HEK293T (cell line): Measurements from ENCODE around the gene LGMN.

Experiments used
- CTCF ChIA-PET: fragments of 350-600 bp; formaldehyde crosslinking; extraction: SDS; loops from one replicate; lab custom pipeline; 2021; ENCODE audit warnings: antibody characterized with exemption, inconsistent platforms; lab: Yijun Ruan, JAX
- POLR2A ChIA-PET: fragments of 350-600 bp; formaldehyde crosslinking; extraction: SDS; loops from one replicate; lab custom pipeline; 2020; ENCODE audit warnings: antibody characterized with exemption, inconsistent platforms; lab: Yijun Ruan, JAX
- DNase-seq: peaks from one replicate; pipeline ENCODE4 v3.0.0; 2012; ENCODE audit warnings: mixed read lengths; ENCODE audit errors: extremely low spot score
- ARNT ChIP-seq: fragments of 450-650 bp; IDR thresholded peaks from 2 replicates; pipeline ENCODE4 v1.6.1; 2017; ENCODE audit warnings: mild to moderate bottlenecking
- BHLHE40 ChIP-seq: fragments of 450-650 bp; IDR thresholded peaks from 2 replicates; pipeline ENCODE4 v1.6.1; 2016; ENCODE audit warnings: mild to moderate bottlenecking, moderate library complexity, borderline replicate concordance
- CTBP1 ChIP-seq: fragments of 450-650 bp; IDR thresholded peaks from 2 replicates; pipeline ENCODE4 v1.6.1; 2016; ENCODE audit warnings: borderline replicate concordance
- ELF4 ChIP-seq: fragments of 450-650 bp; IDR thresholded peaks from 2 replicates; pipeline ENCODE4 v1.6.1; 2017; ENCODE audit warnings: antibody characterized with exemption
- FOXA1 ChIP-seq: fragments of 450-650 bp; IDR thresholded peaks from 2 replicates; pipeline ENCODE4 v1.6.1; 2016; ENCODE audit warnings: mild to moderate bottlenecking
- FOXK2 ChIP-seq: fragments of 450-650 bp; IDR thresholded peaks from 2 replicates; pipeline ENCODE4 v1.6.1; 2016; ENCODE audit warnings: mild to moderate bottlenecking
- FOXM1 ChIP-seq: fragments of 450-650 bp; IDR thresholded peaks from 2 replicates; pipeline ENCODE4 v1.6.1; 2017; ENCODE audit warnings: mild to moderate bottlenecking, borderline replicate concordance
- HDGF ChIP-seq: fragments of 450-650 bp; IDR thresholded peaks from 2 replicates; pipeline ENCODE4 v1.6.1; 2017; ENCODE audit warnings: antibody characterized with exemption, borderline replicate concordance
- L3MBTL2 ChIP-seq: fragments of 450-650 bp; conservative IDR thresholded peaks from 2 replicates; pipeline ENCODE4 v1.6.1; 2016; ENCODE audit warnings: mild to moderate bottlenecking
- LEF1 ChIP-seq: fragments of 450-650 bp; IDR thresholded peaks from 2 replicates; pipeline ENCODE4 v1.6.1; 2017; ENCODE audit warnings: mild to moderate bottlenecking, borderline replicate concordance
- NFRKB ChIP-seq: fragments of 450-650 bp; IDR thresholded peaks from 2 replicates; pipeline ENCODE4 v1.6.1; 2016; ENCODE audit warnings: mild to moderate bottlenecking, moderate library complexity
- SP1 ChIP-seq: fragments of 450-650 bp; IDR thresholded peaks from 2 replicates; pipeline ENCODE4 v1.6.1; 2017
- SUZ12 ChIP-seq: fragments of 450-650 bp; IDR thresholded peaks from 2 replicates; pipeline ENCODE4 v1.6.1; 2016; ENCODE audit warnings: mild to moderate bottlenecking
- TARDBP ChIP-seq: fragments of 450-650 bp; IDR thresholded peaks from 2 replicates; pipeline ENCODE4 v1.6.1; 2016
- ZNF384 ChIP-seq: fragments of 450-650 bp; IDR thresholded peaks from 2 replicates; pipeline ENCODE4 v1.6.1; 2016
- TF ChIP-seq, protein P1 (sequence below): fragments of 450-650 bp; IDR thresholded peaks from 2 replicates; pipeline ENCODE4 v1.6.1; 2016

LGMN gene

DNA sequence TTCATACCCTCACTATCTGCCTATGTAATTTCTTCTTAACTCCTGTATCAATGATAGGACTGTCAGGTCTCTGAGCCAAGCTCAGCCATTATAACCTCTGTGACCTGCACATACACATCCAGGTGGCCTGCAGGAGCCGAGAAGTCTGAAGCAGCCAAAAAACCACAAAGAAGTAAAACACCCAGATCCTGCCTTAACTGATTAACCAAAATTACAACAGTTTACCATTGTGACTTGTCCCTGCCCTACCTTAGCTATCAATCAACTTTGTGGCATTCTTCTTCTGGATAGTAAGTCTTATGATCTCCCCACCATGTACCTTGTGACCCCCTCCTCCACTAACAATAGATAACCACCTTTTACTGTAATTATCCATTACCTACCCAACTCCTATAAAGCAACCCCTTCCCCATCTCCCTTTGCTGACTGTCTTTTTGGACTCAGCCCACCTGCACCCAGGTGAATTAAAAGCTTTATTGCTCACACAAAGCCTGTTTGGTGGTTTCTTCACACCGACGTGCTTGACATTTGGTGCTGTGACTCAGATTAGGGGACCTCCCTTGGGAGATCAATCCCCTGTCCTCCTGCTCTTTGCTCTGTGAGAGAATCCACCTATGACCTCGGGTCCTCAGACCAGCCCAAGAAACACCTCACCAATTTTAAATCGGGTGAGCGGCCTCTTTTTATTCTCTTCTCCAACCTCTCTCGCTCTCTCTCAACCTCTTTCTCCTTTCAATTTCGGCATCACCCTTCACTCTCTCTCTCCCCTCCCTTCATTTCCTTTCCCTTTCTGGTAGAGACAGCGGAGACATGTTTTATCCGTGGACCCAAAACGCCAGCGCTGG is 11.5 kb upstream of the LGMN start:
- ChIA-PET POLR2A (interaction anchor here (1.8 kb wide), 1 partner anchor 11 kb away, joined by 4 read pairs; the partner anchor contains the start of gene LGMN), CTCF (no interaction called here)
- TF ChIP-seq SP1 (no peak), L3MBTL2 (no peak), FOXK2 (no peak), CTBP1 (no peak), BHLHE40 (no peak), FOXA1 (no peak), FOXM1 (no peak), ELF4 (no peak), HDGF (no peak), NFRKB (no peak), SUZ12 (no peak), LEF1 (no peak), ZNF384 (no peak)
- TF ChIP-seq, protein P1, sequence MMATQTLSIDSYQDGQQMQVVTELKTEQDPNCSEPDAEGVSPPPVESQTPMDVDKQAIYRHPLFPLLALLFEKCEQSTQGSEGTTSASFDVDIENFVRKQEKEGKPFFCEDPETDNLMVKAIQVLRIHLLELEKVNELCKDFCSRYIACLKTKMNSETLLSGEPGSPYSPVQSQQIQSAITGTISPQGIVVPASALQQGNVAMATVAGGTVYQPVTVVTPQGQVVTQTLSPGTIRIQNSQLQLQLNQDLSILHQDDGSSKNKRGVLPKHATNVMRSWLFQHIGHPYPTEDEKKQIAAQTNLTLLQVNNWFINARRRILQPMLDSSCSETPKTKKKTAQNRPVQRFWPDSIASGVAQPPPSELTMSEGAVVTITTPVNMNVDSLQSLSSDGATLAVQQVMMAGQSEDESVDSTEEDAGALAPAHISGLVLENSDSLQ = no peak
- no peak for DNase-seq

- no peak for TF ChIP-seq SP1
- peak; percentile 37; the same call in 1 of the 2 replicates for TF ChIP-seq L3MBTL2
- DNase-seq = no peak
Observed at GRCh38 chr14:92759300-92759678, 10.9 kb upstream of the LGMN start.

GRCh38 chr14:92756446-92756845 is 8.0 kb upstream of the LGMN start:
- ChIA-PET POLR2A (no interaction called here), CTCF (interaction anchor here (0.8 kb wide), 1 partner anchor 11 kb away, joined by 6 read pairs; no protein-coding TSS in a partner anchor)
- TF ChIP-seq HDGF = no peak
- no peak for TF ChIP-seq SP1
- TF ChIP-seq, protein P1 = no peak
- no peak for TF ChIP-seq BHLHE40
- no peak for TF ChIP-seq ZNF384
- TF ChIP-seq FOXK2 = no peak
- no peak for TF ChIP-seq NFRKB
- no peak for TF ChIP-seq TARDBP
- TF ChIP-seq ARNT = no peak
- no peak for TF ChIP-seq L3MBTL2
- TF ChIP-seq SUZ12 = no peak
- TF ChIP-seq CTBP1 = no peak
- TF ChIP-seq FOXM1 = no peak
- no peak for TF ChIP-seq FOXA1
- DNase-seq = no peak

More at GRCh38 chr14:92759300-92759678, 10.9 kb upstream of the LGMN start:
- ChIA-PET CTCF (no interaction called here), POLR2A (interaction anchor here (1.8 kb wide), 1 partner anchor 11 kb away, joined by 4 read pairs; the partner anchor contains the start of gene LGMN)

DNA sequence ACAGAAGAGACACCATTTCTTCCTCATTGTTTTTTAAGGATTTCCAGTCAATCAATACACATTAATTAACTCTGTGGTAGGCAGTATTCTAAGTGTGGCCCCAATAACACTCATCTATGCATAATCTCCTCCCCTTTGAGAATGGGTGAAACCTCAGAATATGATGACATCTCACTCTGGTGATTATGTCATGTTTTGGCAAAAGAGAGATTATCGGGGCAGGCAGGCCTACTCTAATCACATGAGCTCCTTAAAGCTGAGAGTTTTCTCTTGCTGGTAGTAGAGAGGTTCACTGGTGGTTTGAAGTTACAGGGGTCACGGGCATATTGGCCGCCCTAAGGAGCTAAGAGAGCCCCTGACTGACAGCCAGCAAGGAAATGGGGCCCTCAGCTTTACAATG is 7.1 kb upstream of the LGMN start:
- no peak for TF ChIP-seq BHLHE40
- no peak for TF ChIP-seq FOXK2
- no peak for TF ChIP-seq TARDBP
- no peak for TF ChIP-seq NFRKB
- no peak for TF ChIP-seq FOXA1
- TF ChIP-seq ELF4 = no peak
- TF ChIP-seq, protein P1 = no peak
- no peak for TF ChIP-seq SP1
- no peak for TF ChIP-seq ARNT
- TF ChIP-seq CTBP1 = no peak
- no peak for TF ChIP-seq L3MBTL2
- no peak for TF ChIP-seq SUZ12
- no peak for TF ChIP-seq ZNF384
- TF ChIP-seq FOXM1 = no peak
- no peak for TF ChIP-seq HDGF
- TF ChIP-seq LEF1 = no peak
- DNase-seq = no peak
- POLR2A ChIA-PET = no interaction called here
- CTCF ChIA-PET = interaction anchor here (0.8 kb wide), 1 partner anchor 10 kb away, joined by 6 read pairs; no protein-coding TSS in a partner anchor

GRCh38 chr14:92754966-92755365 is 6.5 kb upstream of the LGMN start:
- ChIA-PET POLR2A (no interaction called here), CTCF (no interaction called here)

More at GRCh38 chr14:92754966-92755365, 6.5 kb upstream of the LGMN start:
- TF ChIP-seq BHLHE40 (no peak), FOXK2 (no peak), FOXM1 (no peak), L3MBTL2 (no peak), NFRKB (no peak), FOXA1 (no peak), TARDBP (no peak), SP1 (no peak), HDGF (no peak), ZNF384 (no peak), ARNT (no peak), CTBP1 (no peak), SUZ12 (no peak), ELF4 (no peak), LEF1 (no peak)
- TF ChIP-seq, protein P1 = no peak
- DNase-seq = no peak
